HepG2 (cell line): ENCODE data around the gene IER2. TPM values are rescaled to one million over a fixed set of nuclear protein-coding genes. Genes with fewer than 3 reads are reported as not detected.

Source experiments
- CSRNP2 ChIP-seq: sonication (generic); formaldehyde crosslinking; conservative IDR thresholded peaks from 2 replicates; pipeline ENCODE4 v1.8.0; 2022; ENCODE audit warnings: low read depth, missing genetic modification reagents
- E2F1 ChIP-seq: sonication (generic); formaldehyde crosslinking; IDR thresholded peaks from 2 replicates; pipeline ENCODE4 v1.5.0; 2020; ENCODE audit warnings: missing genetic modification reagents
- GTF2F1 ChIP-seq: fragments of 150-350 bp; IDR thresholded peaks from 2 replicates; pipeline ENCODE4 v1.6.1; 2014; ENCODE audit warnings: low read length
- LCORL ChIP-seq, 2 experiments: fragments of 450-650 bp in 1 of 2; sonication (generic) in 1 of 2; formaldehyde crosslinking in 1 of 2; IDR thresholded peaks; 2 replicates each; pipeline versions ENCODE4 v1.5.0 to v1.6.1; 2017 to 2020; ENCODE audit warnings: antibody characterized with exemption in 1 of 2, missing genetic modification reagents in 1 of 2
- MLXIP ChIP-seq: sonication (generic); formaldehyde crosslinking; IDR thresholded peaks from 2 replicates; pipeline ENCODE4 v1.9.0; 2021; ENCODE audit warnings: missing genetic modification reagents, borderline replicate concordance
- NFAT5 ChIP-seq: sonication (generic); formaldehyde crosslinking; IDR thresholded peaks from 2 replicates; pipeline ENCODE4 v1.4.0; 2020; ENCODE audit warnings: missing genetic modification reagents
- POLR2A ChIP-seq, 2 experiments: IDR thresholded peaks; 2 replicates each; pipeline ENCODE4 v1.6.1; 2011; ENCODE audit warnings: low read depth in 2 of 2, low read length in 2 of 2, mild to moderate bottlenecking in 1 of 2, moderate library complexity in 1 of 2; ENCODE audit not compliant: insufficient read depth in 1 of 2
- POLR2AphosphoS5 ChIP-seq: IDR thresholded peaks from 2 replicates; pipeline ENCODE4 v1.6.1; 2012; ENCODE audit warnings: low read depth, low read length
- PREB ChIP-seq: sonication (generic); formaldehyde crosslinking; IDR thresholded peaks from 2 replicates; pipeline ENCODE4 v1.4.0; 2020; ENCODE audit warnings: missing genetic modification reagents
- SOX6 ChIP-seq, 2 experiments: fragments of 450-650 bp in 1 of 2; sonication (generic) in 1 of 2; formaldehyde crosslinking in 1 of 2; IDR thresholded peaks; 2 replicates each; pipeline versions ENCODE4 v1.4.0 to v1.6.1; 2017 to 2020; ENCODE audit warnings: antibody characterized with exemption in 1 of 2, mild to moderate bottlenecking in 1 of 2, missing genetic modification reagents in 1 of 2
- SPEN ChIP-seq: sonication (generic); formaldehyde crosslinking; IDR thresholded peaks from 2 replicates; pipeline ENCODE4 v1.5.1; 2020; ENCODE audit warnings: low read depth, mild to moderate bottlenecking, missing genetic modification reagents
- ZNF280B ChIP-seq: sonication (generic); formaldehyde crosslinking; IDR thresholded peaks from 2 replicates; pipeline ENCODE4 v1.5.0; 2020; ENCODE audit warnings: missing genetic modification reagents, mild to moderate bottlenecking, borderline replicate concordance
- ZNF30 ChIP-seq: sonication (generic); formaldehyde crosslinking; IDR thresholded peaks from 2 replicates; pipeline ENCODE4 v1.5.0; 2020; ENCODE audit warnings: mild to moderate bottlenecking, missing genetic modification reagents
- ZNF562 ChIP-seq: sonication (generic); formaldehyde crosslinking; IDR thresholded peaks from 2 replicates; pipeline ENCODE4 v1.8.0; 2022; ENCODE audit warnings: missing genetic modification reagents, borderline replicate concordance
- polyA plus RNA-seq, 8 experiments: library from polyadenylated mRNA; depleted of rRNA in 3 of 8; stranded (reverse) in 7 of 8; unstranded in 1 of 8; fragments of >200 nt; fragmentation: Illumina TruSeq in 4 of 8; extraction: Trizol in 4 of 8; gene quantifications; 2 replicates each; pipeline versions ENCODE4 v1.2.1 to v1.2.3, GENCODE V29; 2011 to 2016; ENCODE audit warnings: low read depth in 4 of 8, missing spikeins in 1 of 8, mixed read lengths in 1 of 8; ENCODE audit not compliant: insufficient read depth in 1 of 8
- total RNA-seq, 5 experiments: library from RNA; depleted of rRNA; stranded (reverse); fragments of >200 nt; fragmentation: Illumina TruSeq; extraction: Trizol; gene quantifications; 2 replicates each; pipeline ENCODE4 v1.2.3, GENCODE V29; 2016; ENCODE audit warnings: low read depth in 1 of 5

The IER2 gene
- total and polyA plus RNA-seq, 2 of the 13 experiments (the other 11 are each of a cell fraction or from before 2014, with no cell fraction given) = 10.1 to 14.3 TPM

- TF ChIP-seq CSRNP2 (no peak), SPEN (CRISPR knock-in tag) (peak; percentile 35; the same call in 1 of the 2 replicates), NFAT5 (CRISPR knock-in tag) (0 out of 2 replicates have a peak, but pooled peaks have one; percentile 70), POLR2A (IDR thresholded peaks at IDR 0.05; ENCODE audit: insufficient read depth in 1 of 2, low read depth in 2 of 2, low read length in 2 of 2) (peak; percentile 100), MLXIP (CRISPR knock-in tag) (no peak), ZNF280B (CRISPR knock-in tag) (no peak; the same call in 1 of the 2 replicates), ZNF562 (no peak), POLR2AphosphoS5 (peak; percentile 99), ZNF30 (CRISPR knock-in tag) (no peak), PREB (CRISPR knock-in tag) (no peak), LCORL (IDR thresholded peaks at IDR 0.05) (no peak), LCORL (CRISPR knock-in tag; IDR thresholded peaks at IDR 0.05) (no peak), E2F1 (CRISPR knock-in tag) (peak; percentile 70), SOX6 (IDR thresholded peaks at IDR 0.05) (no peak), SOX6 (CRISPR knock-in tag; IDR thresholded peaks at IDR 0.05) (peak; percentile 36; the same call in 1 of the 2 replicates), GTF2F1 (peak; percentile 89; the same call in 1 of the 2 replicates)
Observed at GRCh38 chr19:13152974-13153568, 2.9 kb downstream of the IER2 start (continued).
